NCI-H345 (cell line): ENCODE data around the gene CPSF4.
"Not testable (repeated sequence)": the region's sequence is repeated elsewhere in the genome, so short reads cannot be mapped to it uniquely, and the experiment has no call there.

Experiments
- DNase-seq: peaks from one replicate; lab custom pipeline; 2025; lab: John Stamatoyannopoulos, UW

The CPSF4 gene

DNA sequence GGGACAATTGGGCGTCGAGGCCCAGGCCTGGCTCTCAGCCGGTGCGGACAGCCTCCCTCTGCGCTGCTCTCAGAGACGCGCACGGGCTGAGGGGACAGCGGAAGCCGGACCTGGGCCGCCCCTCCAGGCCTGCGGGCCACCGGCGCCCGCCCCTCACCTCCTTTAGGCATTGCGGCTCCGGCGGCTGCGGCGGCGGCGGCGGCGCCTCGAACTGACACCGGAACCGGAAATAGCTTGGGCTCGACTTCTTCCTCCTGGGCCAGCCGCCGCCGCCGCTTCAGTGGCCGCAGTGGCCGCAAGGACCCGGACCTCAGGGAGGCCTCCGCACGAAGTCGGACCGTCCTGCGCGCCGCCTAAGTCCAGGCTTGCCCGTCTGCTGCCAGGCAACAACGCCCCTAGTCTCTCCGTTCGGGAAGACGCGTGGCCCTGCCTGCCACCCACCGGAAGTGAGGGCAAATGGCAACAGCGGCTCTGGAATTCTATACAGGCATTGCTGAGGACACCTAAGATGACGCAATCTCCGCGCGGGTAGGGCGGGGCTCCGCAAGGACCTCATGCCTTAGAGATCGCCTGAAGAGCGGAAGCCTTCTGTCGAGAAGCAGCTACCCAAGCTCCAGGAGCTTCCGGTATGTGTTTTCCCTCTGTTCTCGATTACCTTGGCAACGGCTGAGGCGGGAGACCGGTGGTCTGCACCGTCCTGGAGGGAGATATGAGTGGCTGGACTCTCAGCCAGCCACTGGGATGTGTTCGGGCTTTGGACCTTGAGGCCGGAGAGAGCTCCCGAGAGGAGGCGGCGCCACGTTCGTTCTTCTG is 30.2 kb upstream of the CPSF4 start, which contains the start of the genes BUD31 and PDAP1:
BUD31 (plus strand) TSS at position 591 of the 813 bp plus-strand sequence. CDS start 2,124 bp downstream, outside the sequence.
PDAP1 (minus strand) TSS at position 219 of the 813 bp plus-strand sequence; CDS start at position 170, 49 bp downstream.
- peak; percentile 95 for DNase-seq

DNA sequence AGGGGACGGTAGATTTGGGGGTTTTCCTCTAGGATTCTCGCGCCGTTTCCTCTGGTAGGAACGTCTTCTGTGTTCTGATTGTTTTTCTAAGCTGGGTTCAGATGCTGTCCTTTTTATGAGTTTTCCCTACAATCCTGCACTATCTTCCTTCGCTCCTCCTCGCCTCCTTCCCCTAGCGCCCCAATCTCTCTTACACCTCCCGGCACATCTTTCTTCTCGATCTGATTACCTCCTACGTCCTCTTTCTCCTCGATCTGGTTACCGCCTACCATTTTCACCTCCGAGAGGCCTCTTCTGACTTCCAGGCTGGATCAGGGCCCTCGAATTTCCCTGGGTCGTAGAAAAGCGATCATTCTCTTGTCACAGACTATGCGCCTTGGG is 29.6 kb upstream of the CPSF4 start:
- DNase-seq: no peak

DNA sequence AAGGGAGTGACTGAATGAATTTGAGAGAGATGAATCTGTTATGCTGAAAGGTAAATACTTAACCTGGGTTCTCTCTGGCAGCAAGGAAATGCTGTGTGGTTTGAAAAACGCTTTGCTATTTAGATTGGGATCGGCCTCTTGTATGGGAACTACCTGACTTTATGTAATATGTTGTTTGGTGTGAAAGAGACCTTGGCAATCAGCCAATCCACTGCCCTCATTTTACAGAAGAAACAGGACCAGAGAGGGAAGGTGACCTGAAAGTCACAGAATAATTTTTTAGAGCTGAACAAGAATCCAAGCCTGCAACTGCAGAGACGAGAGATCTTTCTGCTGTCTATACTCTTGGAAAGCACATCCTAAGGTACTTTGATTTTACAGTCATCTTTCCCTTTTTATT is 28.9 kb upstream of the CPSF4 start:
- peak; percentile 10 for DNase-seq

DNA sequence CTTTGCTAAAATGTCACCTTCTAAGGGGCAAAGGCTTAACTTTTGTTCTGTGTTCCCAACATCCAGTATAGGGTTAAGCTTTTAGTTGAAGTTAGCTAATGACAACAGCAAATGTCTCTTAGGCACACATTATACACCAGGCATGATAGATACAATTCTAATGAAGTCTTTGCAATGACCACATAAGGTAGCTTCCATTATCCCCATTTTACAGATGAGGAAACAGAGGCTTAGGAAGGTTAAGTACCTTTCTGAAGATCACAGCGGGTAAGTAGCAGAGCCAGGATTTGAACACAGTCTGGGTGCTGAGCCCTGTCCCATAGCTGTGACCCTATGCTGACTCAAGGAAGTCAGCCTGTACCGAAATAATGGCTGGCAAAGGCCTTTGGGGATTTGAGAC is 28.1 kb upstream of the CPSF4 start:
- no peak for DNase-seq

DNA sequence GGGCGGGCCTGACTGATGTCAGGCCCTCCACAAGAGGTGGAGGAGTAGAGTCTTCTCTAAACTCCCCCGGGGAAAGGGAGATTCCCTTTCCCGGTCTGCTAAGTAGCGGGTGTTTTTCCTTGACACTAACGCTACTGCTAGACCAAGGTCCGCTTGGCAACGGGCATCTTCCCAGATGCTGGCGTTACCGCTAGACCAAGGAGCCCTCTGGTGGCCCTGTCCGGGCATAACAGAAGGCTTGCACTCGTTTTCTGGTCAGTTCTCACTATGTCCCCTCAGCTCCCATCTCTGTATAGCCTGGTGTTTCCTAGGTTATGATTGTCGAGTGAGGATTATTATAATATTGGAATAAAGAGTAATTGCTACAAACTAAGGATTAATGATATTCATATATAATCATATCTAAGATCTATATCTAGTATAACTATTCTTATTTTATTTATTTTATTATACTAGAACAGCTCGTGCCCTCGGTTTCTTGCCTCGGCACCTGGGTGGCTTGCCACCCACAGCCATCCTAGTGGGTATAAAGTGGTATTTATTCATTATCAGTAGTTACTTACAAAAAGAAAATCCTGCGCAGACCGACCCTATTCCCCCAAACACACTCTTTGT is 23.1 kb upstream of the CPSF4 start:
- not testable (repeated sequence) for DNase-seq

DNA sequence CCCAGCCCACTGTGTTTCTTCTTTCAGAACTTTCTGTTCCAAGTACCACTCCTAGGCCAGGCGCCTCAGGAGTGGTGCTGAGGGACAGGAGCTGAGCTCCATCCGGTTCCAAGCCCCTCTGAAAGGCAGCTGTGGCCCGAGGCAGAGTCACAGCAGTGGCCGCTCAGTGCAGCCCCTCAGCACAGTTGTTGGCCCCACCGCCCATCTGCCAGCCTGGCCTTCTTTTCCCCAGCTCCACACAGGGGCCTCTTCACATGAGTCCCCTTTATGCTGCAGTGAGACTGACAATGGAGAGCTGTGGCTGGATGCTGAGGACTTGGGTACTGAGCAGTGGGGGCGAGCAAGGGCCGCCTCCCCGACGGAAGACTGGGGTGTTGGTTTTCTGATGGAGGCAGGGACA is 20.5 kb upstream of the CPSF4 start:
- no peak for DNase-seq

DNA sequence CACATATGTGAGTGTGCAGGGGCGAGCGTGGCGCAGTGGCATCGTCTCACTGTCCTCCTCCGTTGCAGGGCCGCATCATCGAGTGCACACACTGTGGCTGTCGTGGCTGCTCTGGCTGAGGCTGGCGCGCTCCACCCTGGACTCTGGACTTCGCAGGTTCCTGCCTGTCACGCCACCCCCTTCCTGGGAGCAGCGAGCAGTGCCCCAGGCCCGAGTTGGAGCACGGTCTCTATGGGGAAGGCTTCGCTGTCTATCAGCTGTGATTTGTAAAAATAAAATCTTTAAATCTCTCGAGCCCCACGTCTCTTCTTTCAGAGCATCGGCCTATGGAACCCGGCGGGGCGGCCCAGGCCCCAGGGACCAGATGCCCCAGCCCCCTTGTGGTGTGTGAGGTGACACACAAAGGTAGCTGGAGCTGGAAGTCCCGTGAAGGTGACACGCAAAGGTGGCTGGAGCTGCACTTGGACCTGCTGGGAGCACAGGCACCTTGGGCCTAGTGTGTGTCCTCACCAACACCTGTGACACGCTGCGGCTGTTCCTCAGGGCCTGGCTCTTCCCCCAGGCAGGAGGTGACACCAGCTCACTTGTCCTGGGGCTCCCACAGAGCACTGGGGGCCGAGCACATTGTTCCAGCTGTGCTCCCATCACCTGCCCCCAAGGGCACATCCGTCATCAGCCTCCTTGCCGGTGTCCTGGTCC is 19.3 kb upstream of the CPSF4 start:
- DNase-seq: no peak

DNA sequence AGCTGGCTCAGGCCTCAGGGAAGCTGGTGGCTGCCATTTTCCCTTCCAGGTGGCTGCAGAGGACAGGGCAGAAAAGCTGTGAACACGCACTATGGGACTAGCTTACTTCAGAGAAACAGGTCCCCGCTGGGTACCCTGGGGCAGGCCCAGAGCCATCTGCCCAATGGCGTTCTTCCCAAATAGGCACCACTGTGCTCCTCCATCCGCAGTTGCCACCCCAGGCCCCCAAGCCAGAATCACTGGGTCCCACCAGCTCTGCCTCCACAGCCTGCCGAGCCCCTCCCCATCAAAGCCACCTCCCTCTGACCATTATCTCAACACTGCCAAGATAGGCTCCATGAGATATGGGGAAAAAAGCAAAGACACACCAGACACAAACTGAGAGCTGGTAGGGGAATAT is 18.5 kb upstream of the CPSF4 start:
- DNase-seq: no peak

DNA sequence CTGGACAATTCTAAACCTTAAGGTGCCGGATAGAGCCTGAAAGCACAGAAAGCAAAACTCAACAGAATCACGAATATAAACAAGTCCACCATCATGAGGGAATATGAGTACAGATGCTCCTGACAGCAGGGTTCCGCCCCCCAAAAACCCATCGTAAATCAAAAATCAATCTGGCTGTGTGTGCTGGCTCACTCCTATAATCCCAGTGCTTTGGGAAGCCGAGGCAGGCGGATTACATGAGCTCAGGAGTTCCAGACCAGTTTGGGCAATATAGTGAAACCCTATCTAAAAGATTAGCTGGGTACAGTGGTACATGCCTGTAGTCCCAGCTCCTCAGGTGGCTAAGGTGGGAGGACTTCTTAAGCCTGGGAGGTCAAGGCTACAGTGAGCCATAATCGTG is 17.8 kb upstream of the CPSF4 start:
- DNase-seq: no peak

DNA sequence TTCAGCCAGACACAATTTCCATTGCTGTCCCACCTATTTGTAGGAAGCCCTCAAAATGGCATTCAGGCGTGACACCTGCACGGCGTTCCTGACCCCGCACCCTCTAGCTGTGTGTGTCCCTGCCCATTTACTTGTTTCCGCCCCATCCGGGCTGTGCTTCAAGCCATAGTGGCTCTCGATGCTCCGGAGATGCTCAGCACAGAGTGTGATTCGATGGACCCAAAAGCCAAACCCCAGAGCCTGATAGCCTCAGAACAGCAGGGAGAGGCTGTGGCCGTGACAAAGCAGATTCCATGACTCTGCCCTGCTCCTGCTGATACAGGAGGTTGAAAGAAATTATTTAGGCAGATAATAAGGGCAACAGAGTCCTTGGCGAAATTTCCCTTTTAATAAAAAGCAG is 16.6 kb upstream of the CPSF4 start:
- peak; percentile 65 for DNase-seq

DNA sequence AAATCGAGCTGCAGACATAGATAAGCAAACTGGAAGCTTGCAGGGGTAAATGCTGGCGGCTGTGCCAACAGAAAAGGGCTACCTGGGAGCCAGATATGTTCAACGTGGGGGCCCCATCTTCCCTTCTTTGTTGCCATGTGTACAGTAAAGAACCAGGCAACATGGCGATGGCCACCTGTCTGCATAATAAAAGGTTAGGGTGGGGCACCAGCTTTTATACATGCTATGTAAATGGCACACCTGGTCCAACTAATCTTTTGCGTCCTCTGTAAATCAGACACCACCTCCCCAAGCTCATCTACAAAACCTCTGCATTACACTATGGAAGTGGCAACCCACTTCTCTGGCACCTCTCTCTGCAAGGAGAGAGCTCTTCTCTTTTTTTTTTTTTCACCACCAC is 16.1 kb upstream of the CPSF4 start:
- DNase-seq: peak; percentile 69

DNA sequence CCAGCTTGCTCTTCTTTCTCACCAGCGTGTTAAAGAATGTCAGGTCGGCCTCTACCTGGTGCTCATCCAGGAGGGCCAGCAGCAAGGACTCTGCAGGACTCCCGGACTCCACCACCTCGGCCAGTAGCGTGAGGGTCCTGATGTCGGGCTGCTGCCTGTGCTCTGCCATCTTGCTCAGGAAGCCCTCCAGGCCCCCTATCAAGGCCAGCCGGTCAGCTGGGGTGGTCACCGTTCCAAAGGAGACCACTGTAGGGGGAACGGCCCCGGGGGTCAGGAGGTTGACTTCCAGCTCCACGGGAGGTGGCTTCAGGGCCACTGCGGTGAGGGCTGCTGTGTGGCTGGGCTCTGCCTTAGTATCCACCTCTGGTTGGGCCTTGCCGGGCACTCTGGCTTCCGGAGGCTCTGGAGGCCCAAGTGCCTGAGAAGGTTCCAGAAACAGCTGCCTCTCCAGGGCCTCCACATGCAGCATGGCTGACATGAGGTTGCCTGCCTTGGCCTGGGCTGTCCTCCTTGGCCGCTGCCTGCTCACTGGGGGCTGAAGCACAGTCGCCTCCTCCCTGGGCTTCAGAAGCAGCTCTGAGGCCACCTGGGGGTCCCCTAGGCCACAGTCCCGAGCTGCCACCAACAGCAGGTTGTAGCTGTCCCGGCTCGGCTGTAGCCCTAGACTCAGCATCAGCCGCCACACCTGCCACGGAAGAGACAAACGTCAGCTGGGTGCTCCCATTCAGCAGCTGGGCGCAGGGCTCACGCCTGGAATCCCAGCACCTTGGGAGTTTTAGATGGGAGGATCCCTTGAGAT is 13.6 kb upstream of the CPSF4 start:
- no peak for DNase-seq

DNA sequence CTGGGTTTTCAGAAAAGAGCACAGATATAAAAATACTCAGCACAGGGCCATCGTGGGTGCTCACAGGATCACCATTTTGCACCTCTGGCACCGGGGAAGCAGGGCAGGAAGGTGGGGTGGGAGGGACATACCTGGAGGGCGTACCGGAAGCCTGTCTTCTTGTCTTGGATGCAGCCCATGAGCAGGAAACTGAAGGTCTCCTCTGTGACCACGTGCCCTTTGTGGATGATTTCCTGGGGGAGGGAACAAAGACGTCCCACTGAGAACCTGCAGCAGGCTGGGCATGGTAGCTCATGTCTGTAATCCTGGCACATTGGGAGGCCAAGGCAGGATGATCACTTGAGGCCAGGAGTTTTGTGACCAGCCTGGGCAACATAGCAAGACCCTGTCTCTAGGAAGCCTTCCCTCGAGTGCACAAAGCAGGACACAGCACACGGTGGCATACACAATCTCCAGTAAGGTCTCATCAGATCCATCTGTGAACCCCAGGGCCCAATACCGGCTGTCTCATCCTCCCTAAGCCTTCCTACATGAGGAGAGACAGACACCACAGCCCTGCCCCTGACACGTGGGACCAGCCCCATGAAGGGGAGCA is 9.7 kb upstream of the CPSF4 start:
- peak; percentile 5 for DNase-seq

DNA sequence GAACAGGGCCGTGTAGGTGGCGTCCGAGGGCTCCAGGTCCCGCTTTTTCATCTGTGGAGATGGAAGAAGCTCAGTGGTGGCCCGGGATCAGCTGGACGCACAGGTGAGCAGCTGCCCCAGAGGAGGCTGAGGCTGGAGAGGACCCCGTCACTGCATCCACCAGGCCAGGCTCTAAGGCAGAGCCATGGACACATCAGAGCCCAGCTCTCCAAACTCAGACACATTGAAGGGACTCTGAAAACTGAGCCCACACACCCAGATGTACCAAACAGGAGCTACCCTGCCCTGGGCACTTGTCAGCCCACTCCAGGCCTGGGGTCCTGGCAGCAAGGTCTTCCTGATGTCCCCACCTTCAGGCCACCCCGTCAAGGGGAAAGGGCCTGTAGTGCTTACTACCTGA is 9.0 kb upstream of the CPSF4 start:
- DNase-seq: no peak

DNA sequence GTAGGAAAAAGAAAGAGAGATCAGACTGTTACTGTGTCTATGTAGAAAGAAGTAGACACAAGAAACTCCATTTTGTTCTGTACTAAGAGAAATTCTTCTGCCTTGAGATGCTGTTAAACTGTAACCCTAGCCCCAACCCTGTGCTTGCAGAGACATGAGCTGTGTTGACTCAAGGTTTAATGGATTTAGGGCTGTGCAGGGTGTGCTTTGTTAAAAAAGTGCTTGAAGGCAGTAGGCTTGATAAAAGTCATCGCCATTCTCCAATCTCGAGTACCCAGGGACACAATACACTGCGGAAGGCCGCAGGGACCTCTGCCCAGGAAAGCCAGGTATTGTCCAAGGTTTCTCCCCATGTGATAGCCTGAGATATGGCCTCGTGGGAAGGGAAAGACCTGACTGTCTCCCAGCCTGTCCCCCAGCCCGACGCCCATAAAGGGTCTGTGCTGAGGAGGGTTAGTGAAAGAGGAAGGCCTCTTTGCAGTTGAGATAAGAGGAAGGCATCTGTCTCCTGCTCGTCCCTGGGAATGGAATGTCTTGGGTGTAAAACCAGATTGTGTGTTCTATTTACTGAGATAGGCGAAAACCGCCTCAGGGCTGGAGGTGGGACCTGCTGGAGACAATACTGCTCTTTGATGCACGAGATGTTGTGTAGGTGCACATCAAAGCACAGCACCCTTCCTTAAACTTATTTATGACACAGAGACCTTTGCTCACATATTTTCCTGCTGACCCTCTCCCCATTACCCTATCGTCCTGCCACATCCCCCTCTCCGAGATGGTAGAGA is 6.8 kb upstream of the CPSF4 start:
- not testable (repeated sequence) for DNase-seq

DNA sequence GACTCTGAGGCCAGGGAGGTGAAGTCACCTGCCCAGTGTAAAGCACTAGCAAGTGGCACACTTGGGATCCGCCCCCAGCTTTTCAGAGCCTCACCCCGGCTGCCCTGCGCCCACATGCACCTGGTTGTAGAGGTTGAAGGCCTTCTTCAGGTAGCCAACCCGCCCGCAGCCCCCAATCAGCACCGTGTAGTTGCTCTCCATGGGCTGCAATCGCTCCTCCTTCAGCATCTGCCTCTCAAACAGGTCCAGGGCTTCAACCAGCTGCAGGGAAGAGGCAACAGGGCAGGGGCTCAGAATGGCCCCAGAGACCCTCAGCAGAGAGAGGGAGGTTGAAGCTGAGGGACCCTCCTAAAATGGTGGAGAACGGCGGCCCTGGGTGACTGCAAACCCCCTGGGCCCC is 5.6 kb upstream of the CPSF4 start:
- DNase-seq: no peak

DNA sequence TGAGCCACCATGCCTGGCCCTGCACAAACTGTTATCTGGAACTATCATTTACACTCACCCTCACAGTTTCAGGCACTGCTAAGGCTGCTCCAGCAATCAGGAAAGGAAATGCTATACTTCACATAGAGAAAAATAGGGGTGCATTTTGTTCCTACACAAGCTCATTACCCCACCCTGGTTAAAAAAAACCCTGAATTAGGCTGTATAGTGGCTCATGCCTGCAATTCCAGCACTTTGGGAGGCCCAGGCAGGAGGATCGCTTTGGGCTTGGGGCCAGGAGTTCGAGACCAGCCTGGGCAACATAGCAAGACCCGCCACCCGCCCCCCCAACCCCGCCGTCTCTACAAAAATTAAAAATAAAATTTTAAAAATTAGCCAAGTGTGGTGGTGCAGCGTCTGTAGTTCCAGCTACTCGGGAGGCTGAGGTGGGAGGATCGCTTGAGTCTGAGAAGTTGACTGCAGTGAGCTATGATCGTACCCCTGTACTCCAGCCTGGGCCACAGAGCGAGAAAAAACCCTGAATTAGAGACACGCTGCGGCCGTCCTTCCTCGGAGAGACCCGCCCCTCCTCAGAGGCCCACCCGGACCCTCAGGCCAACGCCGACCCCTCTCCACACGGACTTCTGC is 684 bp upstream of the CPSF4 start:
- DNase-seq: no peak

DNA sequence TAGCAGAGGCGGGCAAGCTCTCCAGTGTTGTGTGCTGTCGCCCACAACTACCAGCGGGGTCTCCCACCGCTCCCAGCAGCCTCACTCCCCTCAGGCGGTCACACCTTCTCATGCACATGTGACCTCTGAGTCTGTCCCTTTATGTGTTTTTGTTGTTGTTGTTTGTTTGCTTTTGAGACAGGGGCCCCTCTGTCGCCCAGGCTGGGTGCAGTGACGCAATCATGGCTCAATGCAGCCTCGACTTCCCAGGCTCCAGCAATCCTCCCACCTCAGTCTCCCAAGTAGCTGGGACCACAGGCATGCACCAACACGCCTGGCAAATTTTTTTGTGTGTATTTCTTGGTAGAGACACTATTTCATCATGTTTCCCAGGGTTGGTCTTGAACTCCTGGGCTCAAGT is 1.5 kb downstream of the CPSF4 start:
- no peak for DNase-seq

DNA sequence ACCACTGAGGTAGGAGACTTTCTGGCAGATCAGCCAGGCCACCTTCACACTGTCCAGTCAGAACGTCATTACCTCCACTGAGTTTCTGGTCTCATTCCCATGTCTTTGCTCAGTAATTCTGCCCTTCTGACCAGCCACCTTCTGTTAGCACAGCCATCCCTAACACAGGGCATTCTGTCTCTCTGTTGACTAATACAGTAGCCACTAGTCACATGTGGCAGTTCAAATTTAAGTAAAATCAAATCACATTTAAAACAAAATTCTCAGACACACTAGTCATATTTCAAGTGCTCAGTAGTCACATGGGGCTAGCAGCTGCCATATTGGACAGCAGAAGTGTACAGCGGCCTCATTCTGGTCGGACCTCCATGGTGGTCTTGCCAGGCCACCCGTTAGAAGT is 7.4 kb downstream of the CPSF4 start:
- DNase-seq: no peak

DNA sequence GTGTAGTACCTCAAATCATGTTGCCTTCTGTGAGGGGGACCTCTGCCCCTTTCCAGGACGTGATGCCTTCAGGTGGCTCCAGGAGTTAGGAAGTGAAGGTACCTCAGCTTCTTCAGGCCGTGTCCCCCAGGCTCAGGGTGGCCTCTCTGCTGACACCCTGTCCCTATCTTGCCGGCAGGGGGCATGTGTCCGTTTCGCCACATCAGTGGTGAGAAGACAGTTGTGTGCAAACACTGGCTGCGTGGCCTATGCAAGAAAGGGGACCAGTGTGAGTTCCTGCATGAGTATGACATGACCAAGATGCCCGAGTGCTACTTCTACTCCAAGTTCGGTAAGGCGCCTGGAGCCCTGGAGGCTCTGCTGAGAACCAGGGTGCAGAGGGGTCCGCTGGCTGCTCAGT is 9.2 kb downstream of the CPSF4 start:
- DNase-seq: no peak
